Mucosa of rectum (tissue), 2 donors: ENCODE results near the gene PLA2G3.

ENCODE experiments used
- H3K27ac ChIP-seq, 2 donors: one replicate each; pipeline ENCODE4 v1.7.0; 2013; ENCODE audit warnings: inconsistent platforms in 2 of 2, low read depth in 2 of 2, low read length in 2 of 2
- H3K27me3 ChIP-seq, 2 donors: one replicate each; pipeline ENCODE4 v1.7.0; 2013; ENCODE audit warnings: low read length in 2 of 2; ENCODE audit not compliant: control insufficient read depth in 2 of 2, insufficient read depth in 2 of 2
- H3K36me3 ChIP-seq, 2 donors: one replicate each; pipeline ENCODE4 v1.7.0; 2013; ENCODE audit warnings: low read length in 2 of 2; ENCODE audit not compliant: control insufficient read depth in 2 of 2, insufficient read depth in 2 of 2
- H3K4me1 ChIP-seq, 2 donors: one replicate each; pipeline ENCODE4 v1.7.0; 2013; ENCODE audit warnings: low read length in 2 of 2, mild to moderate bottlenecking in 1 of 2; ENCODE audit not compliant: control insufficient read depth in 2 of 2, insufficient read depth in 2 of 2
- H3K4me3 ChIP-seq, 2 donors: one replicate each; pipeline ENCODE4 v1.7.0; 2013; ENCODE audit warnings: low read length in 2 of 2
- H3K9ac ChIP-seq, 2 donors: one replicate each; pipeline ENCODE4 v1.7.0; 2013; ENCODE audit warnings: low read length in 2 of 2, low read depth in 1 of 2, mild to moderate bottlenecking in 1 of 2
- H3K9me3 ChIP-seq, 2 donors: one replicate each; pipeline ENCODE4 v1.7.0; 2013; ENCODE audit warnings: low read length in 2 of 2; ENCODE audit not compliant: control insufficient read depth in 2 of 2
- donor health status: healthy.
- donor health status: Normal muscosa, but diverticular disease.

The PLA2G3 gene

DNA sequence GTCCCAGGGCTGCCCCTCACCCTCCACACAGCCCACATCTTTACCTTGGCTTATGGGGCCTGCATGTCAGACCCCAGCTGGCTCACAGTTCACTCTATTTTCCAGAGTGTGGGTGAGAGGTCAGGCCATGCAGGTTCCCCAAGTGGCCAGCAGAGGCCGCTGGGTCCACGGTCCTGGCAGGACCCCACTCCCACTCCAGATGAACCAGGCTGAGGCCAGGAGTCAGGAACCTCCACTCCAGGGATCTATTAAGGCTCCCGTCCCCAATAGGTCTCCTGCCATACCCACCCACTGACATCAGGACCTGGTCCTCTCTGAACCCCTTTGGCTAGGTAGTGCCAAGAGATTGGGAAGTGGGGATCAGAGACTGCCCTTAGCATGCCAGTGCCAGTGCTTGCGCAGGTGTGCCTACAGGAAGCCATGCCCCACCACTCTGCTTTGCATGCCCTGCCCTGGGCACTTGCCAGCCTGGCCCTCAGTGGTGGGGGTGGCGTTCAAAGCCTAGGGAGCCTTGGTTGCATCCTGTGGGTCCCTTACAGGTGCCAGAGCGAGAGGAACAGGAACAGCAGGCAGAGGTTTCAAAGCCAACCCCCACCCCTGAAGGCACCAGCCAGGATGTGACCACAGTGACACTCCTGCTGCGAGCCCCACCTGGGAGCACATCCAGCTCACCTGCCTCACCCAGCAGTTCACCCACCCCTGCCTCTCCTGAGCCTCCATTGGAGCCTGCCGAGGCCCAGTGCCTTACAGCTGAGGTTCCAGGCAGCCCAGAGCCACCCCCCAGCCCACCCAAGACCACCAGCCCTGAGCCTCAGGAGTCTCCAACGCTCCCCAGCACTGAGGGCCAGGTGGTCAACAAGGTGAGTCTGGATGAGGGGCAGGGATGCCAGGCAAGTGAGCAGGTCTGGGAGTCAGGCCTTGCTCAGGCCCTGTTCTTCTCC, 50.9 kb downstream of the PLA2G3 start:
- Histone ChIP-seq H3K4me1 (peaks cover 8 to 18% of the 10 kb centered on the region in 2 donors), H3K9me3 (no peaks in the 10 kb centered on the region), H3K4me3 (peak overlapping the region in 1 of 2 donors; percentile 37), H3K27ac (peak overlapping the region; percentile 54 to 77), H3K36me3 (peaks cover 43 to 56% of the 10 kb centered on the region in 2 donors), H3K27me3 (no peaks in the 10 kb centered on the region), H3K9ac (no peak overlapping the region)

- Histone ChIP-seq H3K4me1 (peaks cover 18 to 28% of the 10 kb centered on the region in 2 donors), H3K36me3 (peaks cover 41 to 52% of the 10 kb centered on the region in 2 donors), H3K9ac (no peak overlapping the region), H3K9me3 (no peaks in the 10 kb centered on the region), H3K27ac (peak overlapping the region; percentile 54 to 77), H3K27me3 (no peaks in the 10 kb centered on the region), H3K4me3 (no peak overlapping the region)
Measured at GRCh38 chr22:31088233-31088986, 51.9 kb downstream of the PLA2G3 start.

- Histone ChIP-seq H3K4me3 (no peak overlapping the region), H3K27ac (peak overlapping the region in 1 of 2 donors; percentile 77), H3K27me3 (no peaks in the 10 kb centered on the region), H3K9ac (no peak overlapping the region), H3K9me3 (no peaks in the 10 kb centered on the region), H3K36me3 (peaks cover 39 to 49% of the 10 kb centered on the region in 2 donors), H3K4me1 (peaks cover 24 to 34% of the 10 kb centered on the region in 2 donors)
Measured at GRCh38 chr22:31087744-31088215, 52.5 kb downstream of the PLA2G3 start.

- peak overlapping the region; percentile 10 to 94 for H3K27ac ChIP-seq
- no peak overlapping the region for H3K9ac ChIP-seq
- H3K4me1 ChIP-seq = peaks cover 33 to 37% of the 10 kb centered on the region in 2 donors
- peaks cover 30 to 41% of the 10 kb centered on the region in 2 donors for H3K36me3 ChIP-seq
- H3K4me3 ChIP-seq = no peak overlapping the region
- H3K27me3 ChIP-seq = no peaks in the 10 kb centered on the region
- H3K9me3 ChIP-seq = no peaks in the 10 kb centered on the region
Measured at GRCh38 chr22:31086703-31087330, 53.5 kb downstream of the PLA2G3 start.

- peak overlapping the region; percentile 80 to 94 for H3K27ac ChIP-seq
- no peaks in the 10 kb centered on the region for H3K9me3 ChIP-seq
- peaks cover 21 to 32% of the 10 kb centered on the region in 2 donors for H3K36me3 ChIP-seq
- H3K9ac ChIP-seq = peak overlapping the region; percentile 73 to 91
- peak overlapping the region; percentile 81 to 93 for H3K4me3 ChIP-seq
- peaks cover 38 to 40% of the 10 kb centered on the region in 2 donors for H3K4me1 ChIP-seq
- no peaks in the 10 kb centered on the region for H3K27me3 ChIP-seq
Measured at GRCh38 chr22:31085928-31086327, 54.4 kb downstream of the PLA2G3 start.

DNA sequence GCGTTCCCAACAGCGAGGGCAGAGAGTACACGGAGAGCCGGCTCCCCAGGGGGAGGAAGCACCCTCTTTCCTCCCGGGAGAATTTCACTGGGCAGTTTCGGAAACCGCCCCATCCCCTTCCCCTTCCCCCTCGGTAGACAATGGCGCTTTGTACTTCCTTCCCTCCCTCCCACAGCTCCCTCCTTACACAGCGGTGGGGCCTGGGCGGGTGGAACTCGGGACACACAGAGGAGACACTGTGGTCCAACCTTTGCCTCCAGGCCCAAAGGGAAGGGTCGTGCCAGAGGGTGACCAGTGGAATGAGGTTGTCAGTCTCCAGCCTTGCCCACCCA, 54.8 kb downstream of the PLA2G3 start:
- Histone ChIP-seq H3K9me3 (no peaks in the 10 kb centered on the region), H3K36me3 (peaks cover 17 to 29% of the 10 kb centered on the region in 2 donors), H3K4me3 (peak overlapping the region; percentile 81 to 93), H3K4me1 (peaks cover 41 to 42% of the 10 kb centered on the region in 2 donors), H3K27ac (peak overlapping the region; percentile 80 to 94), H3K27me3 (no peaks in the 10 kb centered on the region), H3K9ac (peak overlapping the region; percentile 73 to 91)

DNA sequence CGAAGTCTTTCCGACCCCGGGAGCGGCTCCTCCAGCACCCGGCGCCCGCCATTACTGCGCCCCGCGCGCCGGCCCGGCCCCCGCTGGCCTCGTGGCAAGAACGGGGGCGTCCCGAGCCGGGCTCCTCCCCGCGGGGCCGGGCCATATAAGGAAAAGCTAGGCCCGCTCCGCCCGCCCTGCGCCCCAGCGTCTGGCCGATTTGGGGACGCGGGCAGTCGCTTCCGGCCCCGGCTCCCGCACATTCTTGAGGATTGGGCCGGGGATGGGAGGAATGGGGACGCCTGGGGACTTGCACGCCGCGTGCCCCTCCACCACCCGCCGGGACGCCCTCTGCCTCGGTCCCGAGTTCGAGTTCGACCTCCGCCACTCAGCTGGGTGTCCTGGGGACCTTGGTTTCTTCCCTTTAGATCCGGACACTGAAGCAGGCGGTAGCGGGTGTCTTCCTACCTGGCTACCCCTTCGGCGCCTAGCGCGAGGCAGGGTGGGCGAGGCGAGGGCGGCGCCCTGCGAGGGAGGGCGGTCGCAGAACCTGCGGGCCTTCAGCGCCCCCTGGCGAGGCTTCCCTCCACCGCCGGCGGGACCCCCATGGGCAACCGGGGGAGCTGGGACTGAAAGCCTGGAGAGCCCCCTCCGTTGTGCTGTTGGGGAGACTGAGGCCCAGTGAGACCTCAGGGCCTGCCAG, 55.4 kb downstream of the PLA2G3 start:
- Histone ChIP-seq H3K4me3 (peak overlapping the region; percentile 81 to 93), H3K9ac (peak overlapping the region; percentile 73 to 91), H3K36me3 (peaks cover 17 to 24% of the 10 kb centered on the region in 2 donors), H3K27ac (peak overlapping the region; percentile 80 to 94), H3K27me3 (no peaks in the 10 kb centered on the region), H3K4me1 (peaks cover 46% of the 10 kb centered on the region in 2 donors), H3K9me3 (no peaks in the 10 kb centered on the region)
